GM23338 (cell line): ENCODE measurements around the gene ADGRL3. TPM values are rescaled to one million over a fixed set of nuclear protein-coding genes. Genes with fewer than 3 reads are reported as not detected.

Experiments
- ATAC-seq: fragments of 200-7000 bp; cut with Tn5 transposase; 3 replicates; pipeline ENCODE4 v1.9.1; 2020
- DNase-seq: peaks from one replicate; pipeline ENCODE4 v3.0.0-alpha.2; 2015; ENCODE audit warnings: low spot score
- H2AFZ ChIP-seq: fragments of 200-600 bp; sonication (generic); 2 replicates; pipeline ENCODE4 v1.8.0; 2016; ENCODE audit warnings: antibody characterized with exemption, mild to moderate bottlenecking, moderate library complexity
- H3F3A ChIP-seq: fragments of 200-600 bp; sonication (generic); replicated peaks from 2 replicates; pipeline ENCODE4 v1.8.0; 2017; ENCODE audit warnings: antibody characterized with exemption, mixed run types, low read depth
- H3K27ac ChIP-seq: fragments of 200-600 bp; sonication (generic); 2 replicates; pipeline ENCODE4 v1.6.1; 2016; ENCODE audit warnings: low read depth
- H3K27me3 ChIP-seq: fragments of 200-600 bp; sonication (generic); 2 replicates; pipeline ENCODE4 v1.8.0; 2016; ENCODE audit warnings: mild to moderate bottlenecking, mixed run types, moderate library complexity; ENCODE audit not compliant: insufficient read depth
- H3K36me3 ChIP-seq: fragments of 200-600 bp; sonication (generic); 2 replicates; pipeline ENCODE4 v1.8.0; 2016; ENCODE audit warnings: mild to moderate bottlenecking; ENCODE audit not compliant: insufficient read depth
- H3K4me1 ChIP-seq: fragments of 200-600 bp; sonication (generic); 2 replicates; pipeline ENCODE4 v1.8.0; 2016; ENCODE audit warnings: mild to moderate bottlenecking, moderate library complexity; ENCODE audit not compliant: insufficient read depth
- H3K4me2 ChIP-seq: fragments of 200-600 bp; sonication (generic); 2 replicates; pipeline ENCODE4 v1.7.1; 2017; ENCODE audit warnings: mixed run types
- H3K4me3 ChIP-seq: fragments of 200-600 bp; sonication (generic); 2 replicates; pipeline ENCODE4 v1.6.1; 2016; ENCODE audit warnings: mixed run types
- H3K79me2 ChIP-seq: fragments of 200-600 bp; sonication (generic); replicated peaks from 2 replicates; pipeline ENCODE4 v1.8.0; 2017; ENCODE audit warnings: mild to moderate bottlenecking; ENCODE audit not compliant: insufficient read depth
- H3K9me2 ChIP-seq: fragments of 200-600 bp; sonication (generic); 2 replicates; pipeline ENCODE4 v1.8.0; 2017; ENCODE audit not compliant: insufficient read depth
- H4K20me1 ChIP-seq: fragments of 200-600 bp; sonication (generic); replicated peaks from 2 replicates; pipeline ENCODE4 v1.8.0; 2017; ENCODE audit warnings: mild to moderate bottlenecking; ENCODE audit not compliant: insufficient read depth
- H3K27ac Mint-ChIP-seq: 2 replicates; pipeline ENCODE4 v1.8.0; 2020; ENCODE audit warnings: inconsistent platforms, mild to moderate bottlenecking, moderate library complexity, mixed read lengths
- H3K27me3 Mint-ChIP-seq: 3 replicates; pipeline ENCODE4 v1.8.0; 2022; ENCODE audit warnings: low read depth, mild to moderate bottlenecking, moderate library complexity, mixed read lengths, inconsistent platforms; ENCODE audit not compliant: insufficient read depth, poor library complexity
- H3K36me3 Mint-ChIP-seq: 3 replicates; pipeline ENCODE4 v1.8.0; 2021; ENCODE audit warnings: low read depth, mild to moderate bottlenecking, inconsistent platforms, moderate library complexity, mixed read lengths
- H3K4me1 Mint-ChIP-seq: 3 replicates; pipeline ENCODE4 v1.8.0; 2020; ENCODE audit warnings: mild to moderate bottlenecking, inconsistent platforms, mixed read lengths
- H3K4me3 Mint-ChIP-seq: 3 replicates; pipeline ENCODE4 v1.8.0; 2021; ENCODE audit warnings: moderate library complexity, mild to moderate bottlenecking, inconsistent platforms, mixed read lengths
- H3K9me3 Mint-ChIP-seq: 3 replicates; pipeline ENCODE4 v1.8.0; 2020; ENCODE audit warnings: moderate library complexity, mild to moderate bottlenecking, inconsistent platforms, mixed read lengths
- JUNB ChIP-seq: IDR thresholded peaks from one replicate; pipeline ENCODE4 v1.6.1; 2016; ENCODE audit warnings: antibody characterized with exemption; ENCODE audit not compliant: unreplicated experiment
- NANOG ChIP-seq: IDR thresholded peaks from 2 replicates; pipeline ENCODE4 v1.6.1; 2016; ENCODE audit warnings: antibody characterized with exemption, borderline replicate concordance
- STAT1 ChIP-seq: IDR thresholded peaks from one replicate; pipeline ENCODE4 v1.6.1; 2016; ENCODE audit warnings: antibody characterized with exemption; ENCODE audit not compliant: unreplicated experiment
- polyA plus RNA-seq: library from polyadenylated mRNA; unstranded; fragments of >200 nt; fragmentation: Nextera tagmentation; extraction: Ambion mirVana; gene quantifications from 2 replicates; pipeline ENCODE4 v1.2.1, GENCODE V29; 2016
- total RNA-seq: library from RNA; depleted of rRNA; stranded (reverse); fragments of >200 nt; shearing (Covaris generic); gene quantifications from 2 replicates; pipeline ENCODE4 v1.2.3, GENCODE V29; 2014
- TF ChIP-seq, protein P1 (sequence below): IDR thresholded peaks from one replicate; pipeline ENCODE4 v1.6.1; 2018; ENCODE audit warnings: antibody characterized with exemption; ENCODE audit not compliant: unreplicated experiment
- TF ChIP-seq, protein P2 (sequence below), 2 experiments: fragments of 200-600 bp in 1 of 2; sonication (generic) in 1 of 2; conservative IDR thresholded peaks; 2 replicates each; pipeline versions ENCODE4 v1.5.1 to v1.6.1; 2016 to 2017; ENCODE audit warnings: antibody characterized with exemption in 2 of 2, low read depth in 2 of 2, mild to moderate bottlenecking in 2 of 2, moderate library complexity in 1 of 2

The ADGRL3 gene
- total and polyA plus RNA-seq, 2 experiments from 2014 or later: 9.7 to 16.5 TPM

DNA sequence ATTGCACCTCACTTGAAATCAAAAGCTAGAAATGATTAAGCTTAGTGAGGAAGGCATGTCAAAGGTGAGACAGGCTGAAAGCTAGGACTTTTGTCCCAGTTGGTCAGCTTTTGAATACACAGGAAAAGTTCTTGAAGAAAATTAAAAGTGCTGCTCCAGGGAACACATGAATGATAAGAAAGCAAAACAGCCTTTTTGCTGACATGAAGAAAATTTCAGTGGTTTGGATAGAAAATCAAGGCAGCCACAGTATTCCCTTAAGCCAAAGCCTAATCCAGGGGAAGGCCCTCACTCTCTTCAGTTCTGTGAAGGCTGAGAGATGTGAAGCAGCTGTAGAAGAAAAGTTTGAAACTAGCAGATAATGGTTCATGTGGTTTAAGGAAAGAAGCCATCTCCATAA is 150.8 kb downstream of the ADGRL3 start:
- Histone ChIP-seq H2AFZ (no peak overlapping the region), H3K27ac (no peak overlapping the region), H4K20me1 (no peaks in the 10 kb centered on the region), H3K4me3 (no peak overlapping the region), H3K36me3 (no peaks in the 10 kb centered on the region), H3K4me1 (no peaks in the 10 kb centered on the region), H3K4me2 (no peak overlapping the region), H3K79me2 (no peaks in the 10 kb centered on the region), H3K9me2 (no peaks in the 10 kb centered on the region), H3F3A (no peaks in the 10 kb centered on the region), H3K27me3 (no peaks in the 10 kb centered on the region)
- Mint-ChIP-seq H3K27me3 (no peaks in the 10 kb centered on the region), H3K27ac (no peak overlapping the region), H3K4me3 (no peak overlapping the region), H3K36me3 (peaks cover 10% of the 10 kb centered on the region; the same call in 2 of the 3 replicates), H3K9me3 (peaks cover 4% of the 10 kb centered on the region; the same call in 1 of the 3 replicates), H3K4me1 (peaks cover 6% of the 10 kb centered on the region; the same call in 2 of the 3 replicates)
- DNase-seq (no peak), ATAC-seq (no peak)
- TF ChIP-seq, protein P1, sequence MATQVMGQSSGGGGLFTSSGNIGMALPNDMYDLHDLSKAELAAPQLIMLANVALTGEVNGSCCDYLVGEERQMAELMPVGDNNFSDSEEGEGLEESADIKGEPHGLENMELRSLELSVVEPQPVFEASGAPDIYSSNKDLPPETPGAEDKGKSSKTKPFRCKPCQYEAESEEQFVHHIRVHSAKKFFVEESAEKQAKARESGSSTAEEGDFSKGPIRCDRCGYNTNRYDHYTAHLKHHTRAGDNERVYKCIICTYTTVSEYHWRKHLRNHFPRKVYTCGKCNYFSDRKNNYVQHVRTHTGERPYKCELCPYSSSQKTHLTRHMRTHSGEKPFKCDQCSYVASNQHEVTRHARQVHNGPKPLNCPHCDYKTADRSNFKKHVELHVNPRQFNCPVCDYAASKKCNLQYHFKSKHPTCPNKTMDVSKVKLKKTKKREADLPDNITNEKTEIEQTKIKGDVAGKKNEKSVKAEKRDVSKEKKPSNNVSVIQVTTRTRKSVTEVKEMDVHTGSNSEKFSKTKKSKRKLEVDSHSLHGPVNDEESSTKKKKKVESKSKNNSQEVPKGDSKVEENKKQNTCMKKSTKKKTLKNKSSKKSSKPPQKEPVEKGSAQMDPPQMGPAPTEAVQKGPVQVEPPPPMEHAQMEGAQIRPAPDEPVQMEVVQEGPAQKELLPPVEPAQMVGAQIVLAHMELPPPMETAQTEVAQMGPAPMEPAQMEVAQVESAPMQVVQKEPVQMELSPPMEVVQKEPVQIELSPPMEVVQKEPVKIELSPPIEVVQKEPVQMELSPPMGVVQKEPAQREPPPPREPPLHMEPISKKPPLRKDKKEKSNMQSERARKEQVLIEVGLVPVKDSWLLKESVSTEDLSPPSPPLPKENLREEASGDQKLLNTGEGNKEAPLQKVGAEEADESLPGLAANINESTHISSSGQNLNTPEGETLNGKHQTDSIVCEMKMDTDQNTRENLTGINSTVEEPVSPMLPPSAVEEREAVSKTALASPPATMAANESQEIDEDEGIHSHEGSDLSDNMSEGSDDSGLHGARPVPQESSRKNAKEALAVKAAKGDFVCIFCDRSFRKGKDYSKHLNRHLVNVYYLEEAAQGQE: no peak
- TF ChIP-seq STAT1 (no peak), JUNB (no peak), NANOG (no peak)
- TF ChIP-seq, protein P2, sequence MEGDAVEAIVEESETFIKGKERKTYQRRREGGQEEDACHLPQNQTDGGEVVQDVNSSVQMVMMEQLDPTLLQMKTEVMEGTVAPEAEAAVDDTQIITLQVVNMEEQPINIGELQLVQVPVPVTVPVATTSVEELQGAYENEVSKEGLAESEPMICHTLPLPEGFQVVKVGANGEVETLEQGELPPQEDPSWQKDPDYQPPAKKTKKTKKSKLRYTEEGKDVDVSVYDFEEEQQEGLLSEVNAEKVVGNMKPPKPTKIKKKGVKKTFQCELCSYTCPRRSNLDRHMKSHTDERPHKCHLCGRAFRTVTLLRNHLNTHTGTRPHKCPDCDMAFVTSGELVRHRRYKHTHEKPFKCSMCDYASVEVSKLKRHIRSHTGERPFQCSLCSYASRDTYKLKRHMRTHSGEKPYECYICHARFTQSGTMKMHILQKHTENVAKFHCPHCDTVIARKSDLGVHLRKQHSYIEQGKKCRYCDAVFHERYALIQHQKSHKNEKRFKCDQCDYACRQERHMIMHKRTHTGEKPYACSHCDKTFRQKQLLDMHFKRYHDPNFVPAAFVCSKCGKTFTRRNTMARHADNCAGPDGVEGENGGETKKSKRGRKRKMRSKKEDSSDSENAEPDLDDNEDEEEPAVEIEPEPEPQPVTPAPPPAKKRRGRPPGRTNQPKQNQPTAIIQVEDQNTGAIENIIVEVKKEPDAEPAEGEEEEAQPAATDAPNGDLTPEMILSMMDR (conservative IDR thresholded peaks at IDR 0.05; ENCODE audit: low read depth in 2 of 2): no peak

DNA sequence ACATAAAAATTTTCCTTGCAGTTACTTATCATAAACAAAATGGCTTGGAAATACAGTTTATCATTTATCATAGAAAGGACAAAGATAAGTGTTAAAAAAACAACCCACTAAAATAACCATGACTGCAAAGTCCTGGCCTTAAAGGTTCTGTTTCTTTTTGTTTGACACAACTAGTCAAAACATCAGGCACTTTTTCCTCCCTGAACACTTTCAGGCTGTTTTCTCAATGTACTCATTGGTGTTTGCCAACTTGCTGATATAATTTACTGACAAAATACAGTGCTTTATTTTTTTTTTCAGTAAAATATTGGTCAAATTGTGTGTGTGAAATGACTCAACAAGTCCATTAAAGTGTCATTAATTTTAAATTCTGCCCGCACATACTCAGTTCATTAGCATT is 156.6 kb downstream of the ADGRL3 start:
- H3K4me3 Mint-ChIP-seq: no peak overlapping the region
- Histone ChIP-seq H3K9me2 (no peaks in the 10 kb centered on the region), H4K20me1 (no peaks in the 10 kb centered on the region), H3F3A (no peaks in the 10 kb centered on the region), H3K4me2 (no peak overlapping the region), H3K27ac (no peak overlapping the region), H3K27me3 (no peaks in the 10 kb centered on the region), H3K79me2 (no peaks in the 10 kb centered on the region), H3K36me3 (no peaks in the 10 kb centered on the region), H3K4me3 (no peak overlapping the region), H3K4me1 (no peaks in the 10 kb centered on the region), H2AFZ (no peak overlapping the region)
- no peak for DNase-seq
- no peak for ATAC-seq
- peaks cover 4% of the 10 kb centered on the region for H3K4me1 Mint-ChIP-seq
- TF ChIP-seq, protein P1: no peak
- H3K36me3 Mint-ChIP-seq: peaks cover 7% of the 10 kb centered on the region; the same call in 2 of the 3 replicates
- peaks cover 6% of the 10 kb centered on the region; the same call in 1 of the 3 replicates for H3K9me3 Mint-ChIP-seq
- peak overlapping the region; percentile 62; the same call in 1 of the 2 replicates for H3K27ac Mint-ChIP-seq
- H3K27me3 Mint-ChIP-seq: no peaks in the 10 kb centered on the region
